IMR-90 (cell line): ENCODE measurements around the gene RAPGEF1. TPM values are rescaled to one million over a fixed set of nuclear protein-coding genes. Genes with fewer than 3 reads are reported as not detected.
A peak's percentile ranks its signal among the peaks of the same experiment; 100 is the strongest.

Source experiments
- ATAC-seq: fragments of 200-7000 bp; cut with Tn5 transposase; 2 replicates; pipeline ENCODE4 v1.9.1; 2020; ENCODE audit warnings: low read depth, mild to moderate bottlenecking, moderate library complexity
- BruUV-seq: library from RNA; stranded (reverse); fragments of 400-500 nt; replicated peaks from 2 replicates; lab custom pipeline; 2021; lab: Mats Ljungman, UMichigan
- CTCF ChIA-PET: fragments of 300-600 bp; formaldehyde crosslinking; extraction: SDS; loops from one replicate; lab custom pipeline; 2021; ENCODE audit warnings: antibody characterized with exemption; lab: Yijun Ruan, JAX
- POLR2A ChIA-PET: fragments of 300-600 bp; sonication (Branson Sonifier 250); formaldehyde crosslinking; loops from one replicate; lab custom pipeline; 2022; ENCODE audit warnings: antibody characterized with exemption; ENCODE audit not compliant: unreplicated experiment; lab: Charles Lee
- DNase-seq: peaks from one replicate; pipeline ENCODE4 v3.0.0; 2013
- H2AFZ ChIP-seq: replicated peaks from 2 replicates; pipeline ENCODE3; 2013; ENCODE audit warnings: low read length, mild to moderate bottlenecking; ENCODE audit not compliant: poor library complexity
- H2AK5ac ChIP-seq: 2 replicates; pipeline ENCODE4 v1.6.1; 2013; ENCODE audit warnings: low read depth, low read length, inconsistent platforms
- H2AK9ac ChIP-seq: replicated peaks from 2 replicates; pipeline ENCODE3; 2013; ENCODE audit warnings: mild to moderate bottlenecking, low read depth, low read length, moderate library complexity; ENCODE audit not compliant: poor library complexity
- H2BK120ac ChIP-seq: 2 replicates; pipeline ENCODE4 v1.6.1; 2013; ENCODE audit warnings: low read depth, low read length, inconsistent platforms
- H2BK15ac ChIP-seq: 3 replicates; pipeline ENCODE4 v1.6.1; 2013; ENCODE audit warnings: low read depth, low read length, inconsistent platforms
- H2BK20ac ChIP-seq: 2 replicates; pipeline ENCODE4 v1.6.1; 2013; ENCODE audit warnings: low read depth, mild to moderate bottlenecking, inconsistent platforms, low read length, moderate library complexity
- H2BK5ac ChIP-seq: 2 replicates; pipeline ENCODE4 v1.6.1; 2013; ENCODE audit warnings: mild to moderate bottlenecking, low read depth, low read length, inconsistent platforms; ENCODE audit not compliant: poor library complexity, severe bottlenecking
- H3K14ac ChIP-seq: replicated peaks from 2 replicates; pipeline ENCODE4 v1.6.1; 2013; ENCODE audit warnings: low read depth, low read length, inconsistent platforms
- H3K18ac ChIP-seq: 2 replicates; pipeline ENCODE4 v1.6.1; 2013; ENCODE audit warnings: low read depth, low read length, control low read depth
- H3K23ac ChIP-seq: 2 replicates; pipeline ENCODE4 v1.6.1; 2013; ENCODE audit warnings: low read depth, low read length, inconsistent platforms
- H3K27ac ChIP-seq: 2 replicates; pipeline ENCODE4 v1.5.1; 2013; ENCODE audit warnings: mild to moderate bottlenecking, control low read depth, low read length; ENCODE audit not compliant: insufficient read depth
- H3K27me3 ChIP-seq: 2 replicates; pipeline ENCODE4 v1.6.1; 2013; ENCODE audit warnings: low read length; ENCODE audit not compliant: control insufficient read depth, insufficient read depth
- H3K36me3 ChIP-seq: 2 replicates; pipeline ENCODE4 v1.6.1; 2013; ENCODE audit warnings: low read length, mixed read lengths; ENCODE audit not compliant: control insufficient read depth, insufficient read depth
- H3K4ac ChIP-seq: 2 replicates; pipeline ENCODE4 v1.6.1; 2013; ENCODE audit warnings: low read depth, low read length, inconsistent platforms
- H3K4me1 ChIP-seq: 2 replicates; pipeline ENCODE4 v1.6.1; 2013; ENCODE audit warnings: low read length, mixed read lengths; ENCODE audit not compliant: control insufficient read depth, insufficient read depth
- H3K4me2 ChIP-seq: 2 replicates; pipeline ENCODE4 v1.6.1; 2013; ENCODE audit warnings: low read depth, mild to moderate bottlenecking, control low read depth, low read length, moderate library complexity
- H3K4me3 ChIP-seq: 2 replicates; pipeline ENCODE4 v1.5.1; 2013; ENCODE audit warnings: low read depth, mild to moderate bottlenecking, control low read depth, low read length, moderate library complexity; ENCODE audit not compliant: insufficient read depth
- H3K56ac ChIP-seq: 2 replicates; pipeline ENCODE4 v1.6.1; 2013; ENCODE audit warnings: low read length, inconsistent platforms; ENCODE audit not compliant: insufficient read depth; ENCODE audit errors: extremely low read depth
- H3K79me1 ChIP-seq, 2 experiments: 2 replicates each; pipeline ENCODE4 v1.6.1; 2013; ENCODE audit warnings: low read length in 2 of 2, inconsistent platforms in 1 of 2, low read depth in 1 of 2
- H3K9ac ChIP-seq: 2 replicates; pipeline ENCODE4 v1.6.1; 2013; ENCODE audit warnings: low read depth, low read length, control low read depth
- H3K9me1 ChIP-seq: 2 replicates; pipeline ENCODE4 v1.6.1; 2013; ENCODE audit warnings: low read length, inconsistent platforms; ENCODE audit not compliant: insufficient read depth
- H3K9me3 ChIP-seq: 2 replicates; pipeline ENCODE4 v1.6.1; 2013; ENCODE audit warnings: low read length; ENCODE audit not compliant: control insufficient read depth, insufficient read depth
- H4K20me1 ChIP-seq: 2 replicates; pipeline ENCODE4 v1.6.1; 2013; ENCODE audit warnings: low read length, inconsistent platforms; ENCODE audit not compliant: insufficient read depth
- H4K5ac ChIP-seq: 2 replicates; pipeline ENCODE4 v1.6.1; 2013; ENCODE audit warnings: mild to moderate bottlenecking, low read depth, low read length, control low read depth
- H4K8ac ChIP-seq, 2 experiments: 2 replicates each; pipeline ENCODE4 v1.6.1; 2013; ENCODE audit warnings: low read depth in 2 of 2, low read length in 2 of 2, control low read depth in 1 of 2, inconsistent platforms in 1 of 2
- H4K91ac ChIP-seq: 2 replicates; pipeline ENCODE4 v1.6.1; 2013; ENCODE audit warnings: low read depth, low read length, inconsistent platforms; ENCODE audit not compliant: insufficient read depth
- BHLHE40 ChIP-seq: fragments of 150-350 bp; IDR thresholded peaks from 2 replicates; pipeline ENCODE4 v1.6.1; 2016; ENCODE audit warnings: mild to moderate bottlenecking, low read depth, low read length
- CEBPB ChIP-seq: IDR thresholded peaks from 2 replicates; pipeline ENCODE4 v1.6.1; 2012; ENCODE audit warnings: low read depth, low read length, improper control_type of control experiment
- CHD1 ChIP-seq: IDR thresholded peaks from 2 replicates; pipeline ENCODE4 v1.6.1; 2012; ENCODE audit warnings: low read depth, low read length, improper control_type of control experiment
- FOS ChIP-seq: fragments of 150-350 bp; IDR thresholded peaks from 2 replicates; pipeline ENCODE4 v1.6.1; 2016; ENCODE audit warnings: low read depth, low read length
- MAFK ChIP-seq: IDR thresholded peaks from 2 replicates; pipeline ENCODE4 v1.6.1; 2012; ENCODE audit warnings: low read depth, low read length, improper control_type of control experiment
- MAZ ChIP-seq: IDR thresholded peaks from 2 replicates; pipeline ENCODE4 v1.6.1; 2012; ENCODE audit warnings: low read depth, mild to moderate bottlenecking, low read length, improper control_type of control experiment, moderate library complexity, borderline replicate concordance
- MXI1 ChIP-seq: IDR thresholded peaks from 2 replicates; pipeline ENCODE4 v1.6.1; 2012; ENCODE audit warnings: low read depth, mild to moderate bottlenecking, low read length, moderate library complexity, borderline replicate concordance
- NFE2L2 ChIP-seq: fragments of 150-350 bp; IDR thresholded peaks from 2 replicates; pipeline ENCODE4 v1.6.1; 2016; ENCODE audit warnings: low read depth, mild to moderate bottlenecking, low read length
- POLR2A ChIP-seq: IDR thresholded peaks from 2 replicates; pipeline ENCODE4 v1.6.1; 2012; ENCODE audit warnings: mild to moderate bottlenecking, low read depth, low read length
- RAD21 ChIP-seq: IDR thresholded peaks from 2 replicates; pipeline ENCODE4 v1.6.1; 2012; ENCODE audit warnings: low read length, improper control_type of control experiment
- RCOR1 ChIP-seq: IDR thresholded peaks from 2 replicates; pipeline ENCODE4 v1.6.1; 2012; ENCODE audit warnings: mild to moderate bottlenecking, low read length, improper control_type of control experiment; ENCODE audit not compliant: insufficient replicate concordance
- RFX5 ChIP-seq: IDR thresholded peaks from 2 replicates; pipeline ENCODE4 v1.8.0; 2012; ENCODE audit warnings: low read depth, mild to moderate bottlenecking, low read length, moderate library complexity
- SMC3 ChIP-seq: fragments of 150-350 bp; IDR thresholded peaks from 2 replicates; pipeline ENCODE4 v1.6.1; 2016; ENCODE audit warnings: low read depth, mild to moderate bottlenecking, antibody characterized with exemption, low read length, moderate library complexity
- USF2 ChIP-seq: fragments of 150-350 bp; IDR thresholded peaks from 2 replicates; pipeline ENCODE4 v1.6.1; 2017; ENCODE audit warnings: mild to moderate bottlenecking, antibody characterized with exemption, low read length, low read depth
- WGBS, 2 experiments: methylation state at CpG; one replicate each; pipeline versions ENCODE4 v1.1.5 to v1.1.7; 2013; ENCODE audit warnings: missing lambda C conversion rate in 2 of 2; ENCODE audit not compliant: insufficient read length in 1 of 2; ENCODE audit errors: extremely low coverage in 2 of 2; 5-methylcytosine and 5-hydroxymethylcytosine counted together
- dilution Hi-C: fragments of 300-500 bp; cut with HindIII; formaldehyde crosslinking; loops from one replicate; pipeline ENCODE4 v1.14.3; 2018; ENCODE audit warnings: low sequenced_read_pairs; ENCODE audit not compliant: unreplicated experiment
- in situ Hi-C: fragments of 300-500 bp; cut with MboI; formaldehyde crosslinking; loops from 3 replicates; pipeline ENCODE4 v1.14.3; 2019; ENCODE audit warnings: low sequenced_read_pairs, inconsistent platforms, mixed read lengths
- intact Hi-C: fragments of 100-400 bp; cut with micrococcal nuclease; formaldehyde crosslinking; loops from 2 replicates; pipeline ENCODE4 v1.10.0; 2022
- polyA plus RNA-seq, 3 experiments: library from polyadenylated mRNA; depleted of rRNA; stranded (reverse); fragments of >200 nt; gene quantifications; 2 replicates each; pipeline ENCODE4 v1.2.3, GENCODE V29; 2012; ENCODE audit warnings: low replicate concordance in 1 of 3
- total RNA-seq: library from RNA; depleted of rRNA; stranded (reverse); fragments of >200 nt; gene quantifications from 2 replicates; pipeline ENCODE4 v1.2.3, GENCODE V29; 2012
- TF ChIP-seq, protein P1 (sequence below): conservative IDR thresholded peaks from 2 replicates; pipeline ENCODE4 v1.5.1; 2012; ENCODE audit warnings: mild to moderate bottlenecking, low read depth, low read length, improper control_type of control experiment

The RAPGEF1 gene
- total and polyA plus RNA-seq, 2 of the 4 experiments (the other 2 are of a cell fraction): 13.1 to 22.3 TPM

DNA sequence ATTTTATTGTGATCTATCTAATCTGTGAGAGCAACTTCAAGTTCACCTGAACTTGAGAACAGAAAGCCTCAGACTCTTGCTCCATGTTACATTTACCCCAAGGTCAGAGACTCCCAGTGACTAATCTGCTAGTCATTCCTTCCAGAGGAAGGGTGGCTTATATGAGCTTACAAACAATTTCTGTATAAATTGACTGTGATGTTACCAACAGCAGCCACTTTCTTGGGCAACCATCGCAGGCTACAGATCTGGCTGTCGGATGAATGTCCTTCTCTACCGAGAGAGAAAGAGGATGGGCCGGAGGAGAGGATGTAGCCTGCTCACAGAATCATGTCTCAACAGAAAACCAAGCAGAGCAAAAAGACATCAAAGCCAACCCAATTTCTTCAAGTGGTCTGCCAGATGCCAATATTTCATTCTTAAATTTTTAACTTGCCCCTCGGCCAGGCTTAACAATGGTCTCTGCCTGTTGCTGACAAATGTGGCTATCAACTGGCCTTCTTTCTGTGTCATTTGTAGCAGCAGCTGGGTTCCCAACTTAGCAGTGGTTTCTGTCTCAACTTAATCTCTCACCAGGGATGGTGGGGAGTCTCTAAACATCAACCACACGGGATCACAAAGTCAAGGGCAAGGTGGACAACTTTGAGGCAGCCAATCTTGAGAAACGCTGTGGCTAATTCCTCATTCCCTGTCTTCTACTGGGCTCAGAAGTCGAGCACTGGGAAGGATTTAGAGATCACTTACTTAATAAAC, 81.3 kb downstream of the RAPGEF1 start:
- H3K4me3 ChIP-seq: no peak overlapping the region
- TF ChIP-seq MAFK (0 out of 2 replicates have a peak, but pooled peaks have one; percentile 1), FOS (peak; percentile 91), BHLHE40 (no peak), MXI1 (no peak), SMC3 (peak; percentile 17; the same call in 1 of the 2 replicates), RFX5 (no peak), CEBPB (peak; percentile 94), CHD1 (no peak), RCOR1 (no peak), NFE2L2 (0 out of 2 replicates have a peak, but pooled peaks have one; percentile 16), POLR2A (peak; percentile 78), RAD21 (peak; percentile 29; the same call in 1 of the 2 replicates), USF2 (no peak), MAZ (no peak)
- TF ChIP-seq, protein P1, sequence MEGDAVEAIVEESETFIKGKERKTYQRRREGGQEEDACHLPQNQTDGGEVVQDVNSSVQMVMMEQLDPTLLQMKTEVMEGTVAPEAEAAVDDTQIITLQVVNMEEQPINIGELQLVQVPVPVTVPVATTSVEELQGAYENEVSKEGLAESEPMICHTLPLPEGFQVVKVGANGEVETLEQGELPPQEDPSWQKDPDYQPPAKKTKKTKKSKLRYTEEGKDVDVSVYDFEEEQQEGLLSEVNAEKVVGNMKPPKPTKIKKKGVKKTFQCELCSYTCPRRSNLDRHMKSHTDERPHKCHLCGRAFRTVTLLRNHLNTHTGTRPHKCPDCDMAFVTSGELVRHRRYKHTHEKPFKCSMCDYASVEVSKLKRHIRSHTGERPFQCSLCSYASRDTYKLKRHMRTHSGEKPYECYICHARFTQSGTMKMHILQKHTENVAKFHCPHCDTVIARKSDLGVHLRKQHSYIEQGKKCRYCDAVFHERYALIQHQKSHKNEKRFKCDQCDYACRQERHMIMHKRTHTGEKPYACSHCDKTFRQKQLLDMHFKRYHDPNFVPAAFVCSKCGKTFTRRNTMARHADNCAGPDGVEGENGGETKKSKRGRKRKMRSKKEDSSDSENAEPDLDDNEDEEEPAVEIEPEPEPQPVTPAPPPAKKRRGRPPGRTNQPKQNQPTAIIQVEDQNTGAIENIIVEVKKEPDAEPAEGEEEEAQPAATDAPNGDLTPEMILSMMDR: no peak

More for the DNA sequence above, 81.3 kb downstream of the RAPGEF1 start:
- H4K91ac ChIP-seq: peak overlapping the region; percentile 97
- peak overlapping the region; percentile 92 for H2AK5ac ChIP-seq
- peak overlapping the region; percentile 92 for H2BK15ac ChIP-seq
- in situ Hi-C loops: no loop called here
- CTCF ChIA-PET: no interaction called here
- H3K14ac ChIP-seq: peak overlapping the region; percentile 84
- peak overlapping the region; percentile 80 for H4K5ac ChIP-seq
- peak overlapping the region; percentile 92 for H2BK5ac ChIP-seq
- peak overlapping the region; percentile 96 for H3K4ac ChIP-seq
- dilution Hi-C loops: no loop called here
- peak overlapping the region; percentile 83 for H3K23ac ChIP-seq
- DNase-seq (peak; percentile 95), ATAC-seq (peak; percentile 81)
- intact Hi-C loops: loop anchor here (1.0 to 5.0 kb wide), 4 partner anchors 20 to 74 kb away; no protein-coding TSS in a partner anchor
- H2AFZ ChIP-seq: no peak overlapping the region
- peak overlapping the region; percentile 94 for H2BK120ac ChIP-seq
- no peaks in the 10 kb centered on the region for H3K9me3 ChIP-seq
- WGBS, 2 experiments: 0% methylated on average over 1 of the region's 8 CpGs; no CpG with 5 or more reads in 1 of the 2 experiments
- H3K9me1 ChIP-seq: peaks cover 40% of the 10 kb centered on the region
- peak overlapping the region; percentile 64 for H3K9ac ChIP-seq
- H3K79me1 ChIP-seq: peaks cover 21 to 75% of the 10 kb centered on the region in 2 experiments
- peaks cover 33% of the 10 kb centered on the region for H3K4me1 ChIP-seq
- peak overlapping the region; percentile 91 for H3K56ac ChIP-seq
- peak overlapping the region; percentile 93 for H3K4me2 ChIP-seq
- H3K36me3 ChIP-seq: no peaks in the 10 kb centered on the region
- H4K20me1 ChIP-seq: peaks cover 23% of the 10 kb centered on the region
- peak overlapping the region; percentile 56 for H2AK9ac ChIP-seq
- POLR2A ChIA-PET: interaction anchor here (1.0 kb wide), 1 partner anchor 56 kb away, joined by 3 read pairs; no protein-coding TSS in a partner anchor
- no peaks in the 10 kb centered on the region for H3K27me3 ChIP-seq
- H2BK20ac ChIP-seq: peak overlapping the region; percentile 99
- peak overlapping the region; percentile 73 to 88 for H4K8ac ChIP-seq
- BruUV-seq: no TSS peak
- peak overlapping the region; percentile 97 for H3K18ac ChIP-seq
- peak overlapping the region; percentile 99 for H3K27ac ChIP-seq
